HG03378 (cell line): ENCODE results near the gene MRPS25.

Source experiments
- ATAC-seq: cut with Tn5 transposase; IDR thresholded peaks from one replicate; pipeline ENCODE4 v1.9.1; 2021; ENCODE audit warnings: mild to moderate bottlenecking, moderate library complexity; ENCODE audit not compliant: unreplicated experiment

Gene MRPS25

DNA sequence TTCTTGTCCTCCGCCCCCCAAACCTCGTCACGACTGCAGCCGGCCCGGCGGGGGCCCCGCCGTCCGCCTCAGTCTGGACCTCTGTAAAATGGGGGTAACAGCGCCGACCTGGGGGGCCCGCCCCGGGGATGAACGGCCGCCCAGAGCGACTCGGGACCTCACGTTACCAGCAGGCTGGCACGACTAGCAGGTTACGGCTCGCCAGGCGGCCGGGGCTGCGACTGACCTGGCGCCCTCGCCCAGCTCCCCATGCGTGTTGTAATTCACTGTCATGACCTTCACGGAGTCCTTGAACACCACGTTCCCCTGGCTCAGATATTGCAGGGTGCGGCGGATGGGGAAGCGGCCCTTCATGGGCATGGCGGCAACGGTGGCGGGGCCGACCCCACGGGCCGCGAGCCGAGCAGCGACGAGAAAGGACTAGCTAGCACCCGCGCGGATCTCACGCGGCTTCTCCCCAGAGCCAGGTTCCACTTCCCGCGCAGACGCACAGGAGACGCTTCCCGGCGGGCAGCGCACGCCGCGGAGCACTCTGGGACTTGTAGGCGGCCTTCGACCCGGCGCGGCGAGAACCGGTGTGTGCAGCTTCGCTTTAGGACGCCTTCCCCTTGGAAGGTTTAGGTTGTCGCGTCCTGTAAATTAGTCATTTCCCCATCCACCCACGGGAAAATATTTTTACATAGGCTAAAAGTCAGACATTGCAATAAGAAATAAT, at the start of gene MRPS25:
Gene MRPS25, minus strand, starts transcription at position 481 of the 715 bp plus-strand sequence. Its CDS starts 121 bp downstream, at position 360.
- ATAC-seq: peak; percentile 85

DNA sequence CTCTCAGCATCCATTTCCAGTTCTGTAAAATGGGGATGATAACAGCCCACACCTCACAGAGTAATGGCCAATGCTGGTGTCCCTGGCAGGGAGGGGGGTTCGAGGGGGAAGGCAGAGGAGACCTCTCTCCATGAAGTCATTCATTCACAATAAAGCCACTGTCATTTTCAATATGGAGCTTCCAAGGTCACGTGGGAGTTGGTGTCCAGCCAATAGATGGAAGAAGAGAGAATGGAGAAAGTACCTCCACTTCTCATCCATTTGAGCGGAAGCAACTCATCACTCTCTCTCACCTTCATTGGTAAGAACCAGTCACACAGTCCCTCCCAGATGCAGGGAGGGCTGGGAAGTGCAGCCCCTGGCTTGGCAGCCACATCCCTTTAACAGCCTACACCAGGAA, 48.8 kb upstream of the MRPS25 start:
- ATAC-seq: no peak

DNA sequence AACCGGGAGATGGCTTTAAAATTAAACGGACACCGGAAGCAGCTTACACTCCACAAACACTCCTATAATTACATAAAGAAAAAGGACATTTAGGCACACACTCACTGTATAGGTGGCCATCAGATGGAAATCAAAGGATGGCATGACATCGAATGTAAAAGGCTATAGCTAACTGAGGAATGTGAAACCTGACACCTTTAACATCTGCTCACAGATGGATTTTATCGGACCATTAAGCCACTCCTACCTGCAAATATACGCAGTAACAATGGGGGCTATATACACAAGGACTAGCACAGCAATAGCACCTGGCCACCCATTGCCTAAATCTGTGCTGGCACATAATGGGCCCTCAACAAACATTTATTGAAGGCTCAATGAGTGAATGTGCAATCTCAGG, 48.4 kb upstream of the MRPS25 start:
- ATAC-seq: no peak

DNA sequence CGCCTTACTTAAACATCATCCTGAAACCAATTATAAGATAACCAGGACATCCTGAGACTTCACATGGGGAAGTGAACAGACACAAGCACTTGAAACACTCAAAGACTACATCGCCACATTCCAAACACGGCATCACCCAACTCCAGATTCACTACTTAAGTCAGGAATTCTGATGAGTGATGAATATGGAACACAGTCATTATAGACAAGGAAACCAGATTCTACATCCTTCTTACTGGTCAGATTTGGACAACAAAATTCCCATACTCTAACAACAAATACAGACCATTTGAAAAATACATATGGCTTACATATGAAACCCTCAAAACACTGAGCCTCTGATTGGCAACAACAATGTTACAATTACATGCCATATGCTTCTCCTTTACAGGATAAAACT, 46.9 kb upstream of the MRPS25 start:
- ATAC-seq: no peak

DNA sequence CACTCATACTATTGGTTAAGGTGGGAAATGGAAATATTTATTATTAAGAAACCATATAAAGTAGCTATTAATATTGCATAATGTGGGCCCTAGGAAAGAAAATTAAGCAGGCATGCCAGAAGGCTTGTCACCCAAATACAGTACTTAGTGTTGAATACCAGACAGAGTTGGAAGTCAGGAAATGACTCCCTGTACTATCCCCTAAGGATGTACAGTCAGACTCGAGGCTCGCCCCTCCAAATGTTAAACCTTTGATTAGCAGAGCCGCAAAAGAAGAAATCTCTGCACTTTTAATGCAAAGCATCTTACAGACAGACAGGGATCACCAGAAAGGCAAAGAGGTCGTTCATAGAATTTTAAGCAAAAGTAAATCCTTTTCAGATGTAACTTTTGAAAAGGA, 45.1 kb upstream of the MRPS25 start:
- ATAC-seq: no peak

DNA sequence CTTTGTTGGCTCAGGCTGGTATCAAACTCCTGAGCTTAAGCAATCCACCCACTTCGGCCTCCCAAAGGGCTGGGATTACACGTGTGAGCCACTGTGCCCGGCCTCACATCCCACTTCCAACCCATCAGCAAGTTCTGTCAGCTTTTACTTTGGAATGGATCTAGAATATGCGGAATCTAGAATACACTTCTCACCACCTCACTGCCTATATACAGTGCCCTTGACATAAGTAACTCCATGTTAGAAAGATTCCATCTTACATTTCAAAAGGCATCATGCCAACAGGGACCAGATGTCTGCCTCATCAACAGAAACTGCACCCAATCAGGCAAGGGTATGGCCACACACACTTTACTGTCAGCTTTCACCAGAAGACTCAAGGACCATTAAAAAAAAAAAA, 43.8 kb upstream of the MRPS25 start:
- ATAC-seq: no peak

DNA sequence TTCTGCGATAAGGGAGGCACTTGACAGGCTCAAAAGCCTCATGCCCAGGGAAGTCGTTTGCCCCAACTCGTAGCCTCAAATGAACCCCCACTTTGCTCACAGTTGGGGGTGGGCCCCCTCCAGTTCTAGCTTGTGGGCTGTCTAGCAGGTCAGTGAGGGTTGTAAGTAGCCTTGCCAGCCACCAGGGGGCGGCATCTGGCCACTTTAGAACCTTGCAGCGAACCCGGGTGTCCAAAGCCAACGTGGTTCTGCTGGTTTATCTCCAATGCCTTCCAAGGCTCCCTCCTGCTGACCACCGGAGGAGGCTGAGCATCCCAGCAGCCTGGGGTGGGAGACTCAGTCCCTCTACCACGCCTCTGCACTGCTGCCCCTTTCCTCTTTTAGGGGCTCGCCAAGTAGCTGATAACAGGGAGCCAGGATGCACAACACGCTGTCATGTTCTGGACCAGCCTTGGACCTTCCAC, 43.0 kb upstream of the MRPS25 start:
- peak; percentile 65 for ATAC-seq

DNA sequence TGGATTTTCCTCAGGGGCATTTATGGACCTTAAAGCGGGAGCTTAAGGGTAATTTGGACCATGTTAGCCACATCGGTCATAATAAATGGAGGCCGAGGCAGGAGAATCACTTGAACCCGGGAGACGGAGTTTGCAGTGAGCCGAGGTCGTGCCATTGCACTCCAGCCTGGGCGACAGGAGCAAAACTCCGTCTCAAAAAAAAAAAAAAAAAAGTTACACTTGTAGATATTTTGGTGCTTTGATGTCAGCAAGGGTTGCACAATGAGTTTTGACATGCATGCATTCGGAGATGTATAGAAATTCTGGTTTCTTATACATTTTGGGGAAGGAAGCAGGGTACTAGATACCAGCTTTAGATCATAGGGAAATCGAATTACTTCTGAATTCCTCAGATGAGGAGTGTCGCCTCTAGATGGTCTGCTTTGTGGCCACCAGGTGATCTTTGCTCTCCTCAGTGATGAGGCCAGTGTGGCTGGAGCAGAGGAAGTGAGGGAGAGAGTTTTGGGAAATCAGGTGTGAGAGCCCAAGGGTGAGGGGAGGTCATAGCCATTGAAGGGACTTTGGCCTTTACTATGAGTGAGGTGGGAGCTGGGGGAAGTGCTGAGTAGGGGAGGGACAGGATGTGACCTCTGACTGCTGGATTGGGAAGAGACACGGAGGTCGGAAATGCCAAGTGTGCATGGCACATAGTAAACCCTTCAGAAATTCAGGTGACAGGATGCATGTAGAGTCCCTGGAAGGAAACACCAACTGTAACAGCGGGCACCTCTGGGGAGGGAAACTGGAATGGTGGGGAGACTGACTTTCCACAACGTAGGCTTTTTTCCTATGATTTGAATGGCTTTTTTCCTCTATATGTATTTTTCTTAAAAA, 42.2 kb upstream of the MRPS25 start:
- no peak for ATAC-seq

DNA sequence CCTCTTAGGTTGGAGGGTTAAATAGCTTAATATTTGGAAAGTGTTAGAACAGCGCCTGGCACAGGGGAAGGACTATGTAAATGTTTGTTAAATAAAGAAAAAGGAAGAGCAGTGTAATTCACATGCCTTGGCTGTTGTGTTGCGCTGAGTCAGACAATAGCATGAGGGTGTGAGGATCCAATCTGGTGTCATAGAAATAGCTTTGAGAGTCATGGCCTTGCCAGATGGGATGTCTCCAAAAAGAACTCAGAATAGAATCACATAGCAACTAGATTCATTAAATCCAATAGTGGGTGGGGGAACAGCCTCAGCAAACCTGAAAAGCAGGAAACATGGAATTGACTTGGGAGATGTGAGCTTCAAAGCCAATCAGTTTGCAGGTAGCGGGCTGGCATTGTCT, 37.7 kb upstream of the MRPS25 start:
- ATAC-seq: no peak

DNA sequence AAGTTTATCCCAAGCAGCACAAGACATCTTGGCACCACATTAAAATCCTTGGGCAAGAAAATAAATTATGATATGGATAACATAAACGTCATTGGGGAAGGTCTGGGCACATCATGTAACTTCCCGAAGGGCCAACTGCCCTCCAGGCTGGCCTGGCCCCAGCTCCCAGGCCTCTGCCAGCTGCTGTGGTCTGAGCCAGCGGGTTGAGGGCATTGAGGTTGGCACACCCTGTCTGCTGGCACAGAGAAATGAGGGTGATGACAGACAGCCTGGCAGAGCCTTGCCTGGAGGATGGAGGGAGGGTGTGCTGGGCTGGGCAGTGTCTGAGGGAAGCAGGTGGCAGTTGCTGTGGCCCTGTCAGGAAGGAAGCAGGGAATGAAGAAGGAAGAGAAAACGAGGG, 37.1 kb upstream of the MRPS25 start:
- ATAC-seq: no peak

DNA sequence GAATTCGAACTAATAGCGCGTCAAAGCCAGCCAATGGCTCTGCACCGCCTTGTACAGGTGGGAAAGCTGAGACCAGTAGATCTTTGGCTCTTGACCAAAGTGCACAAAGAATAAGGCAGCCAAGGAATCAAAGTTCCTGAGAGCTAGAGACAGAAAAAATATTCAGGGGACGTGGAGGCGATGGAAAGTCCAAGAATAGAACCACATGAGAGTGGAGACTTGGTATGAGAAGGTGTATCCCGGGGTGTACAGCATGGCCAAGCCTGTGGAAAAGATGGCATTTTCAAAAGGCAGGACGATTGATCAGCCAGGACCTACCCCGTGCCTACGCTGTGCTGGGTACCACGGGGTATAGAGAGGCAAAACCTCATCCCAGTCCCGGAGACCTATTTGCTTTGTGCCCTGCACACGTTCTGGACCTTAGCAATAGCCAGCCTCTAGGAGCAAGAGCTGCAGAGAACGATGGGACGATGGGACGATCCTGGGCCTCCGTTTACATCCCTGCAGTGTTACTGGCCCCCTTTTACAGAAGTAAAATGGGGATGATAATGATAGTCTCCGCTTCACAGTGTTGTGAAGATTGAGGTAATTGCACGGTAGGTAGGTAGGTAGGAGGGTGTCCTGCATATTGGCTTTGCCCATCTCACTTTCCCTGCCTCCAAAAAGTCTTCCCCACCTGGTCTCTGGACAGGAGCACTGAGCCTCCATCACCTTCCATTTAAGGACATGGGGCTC, 34.4 kb upstream of the MRPS25 start:
- peak; percentile 11 for ATAC-seq

DNA sequence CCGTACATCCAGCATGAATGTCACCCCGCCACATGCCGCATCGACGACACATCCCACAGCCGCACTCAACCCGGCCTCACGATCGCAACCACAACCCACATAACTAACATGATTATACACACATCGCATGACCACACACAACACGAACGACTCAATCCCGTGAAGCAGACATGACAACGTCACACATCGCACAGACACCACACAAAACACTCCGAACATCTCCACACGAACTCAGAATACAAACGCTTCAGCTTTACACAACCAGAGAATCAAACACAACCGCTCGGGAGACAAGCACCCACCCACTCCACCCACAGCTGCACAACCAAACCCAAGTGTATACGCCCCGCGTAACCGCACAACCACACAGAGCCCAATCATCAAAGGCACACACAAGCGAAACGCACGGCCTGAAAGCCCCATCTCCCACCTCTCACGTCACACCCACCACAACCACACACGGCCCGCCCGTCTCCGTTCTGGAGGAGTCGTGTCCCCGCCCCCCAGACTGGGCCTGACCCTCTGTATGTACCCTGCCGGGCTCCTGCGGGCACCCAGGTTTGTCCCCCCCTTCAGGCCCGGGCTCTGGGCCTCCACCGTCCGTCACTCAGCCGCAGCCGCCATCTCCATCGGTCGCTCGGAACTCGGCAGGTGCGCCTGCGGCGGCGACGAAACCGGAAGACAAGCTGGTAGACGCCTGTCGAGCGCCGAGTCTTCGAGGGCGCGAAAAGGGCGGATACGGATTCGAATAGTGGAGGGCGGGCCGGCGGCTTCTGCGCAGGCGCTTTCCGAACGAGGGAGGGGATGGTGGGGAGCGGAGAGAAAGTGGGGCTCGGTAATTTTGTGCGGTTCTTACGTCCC, 33.6 kb upstream of the MRPS25 start, which contains the start of gene RBSN:
Gene RBSN, minus strand, starts transcription at position 646 of the 861 bp plus-strand sequence. CDS start 3,028 bp downstream, outside the sequence.
- peak; percentile 74 for ATAC-seq

DNA sequence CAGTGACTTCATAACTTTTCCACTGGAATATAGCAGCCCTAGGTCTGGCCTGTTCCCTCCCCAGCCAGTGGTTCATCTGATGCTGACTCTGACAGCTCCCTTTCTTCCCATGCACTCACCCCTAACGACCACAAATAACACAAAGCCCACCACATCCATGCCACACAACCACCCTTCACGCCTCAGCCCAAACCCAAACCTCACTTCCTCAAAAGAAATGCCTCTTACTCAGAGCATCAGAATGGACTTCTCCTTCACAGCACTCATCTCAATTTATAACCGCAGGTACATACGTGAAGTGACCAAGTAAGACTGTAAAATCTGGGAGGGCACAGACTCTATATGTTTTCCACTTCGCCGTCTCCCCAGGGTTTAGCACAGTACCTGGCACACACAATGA, 32.8 kb upstream of the MRPS25 start:
- ATAC-seq: no peak

DNA sequence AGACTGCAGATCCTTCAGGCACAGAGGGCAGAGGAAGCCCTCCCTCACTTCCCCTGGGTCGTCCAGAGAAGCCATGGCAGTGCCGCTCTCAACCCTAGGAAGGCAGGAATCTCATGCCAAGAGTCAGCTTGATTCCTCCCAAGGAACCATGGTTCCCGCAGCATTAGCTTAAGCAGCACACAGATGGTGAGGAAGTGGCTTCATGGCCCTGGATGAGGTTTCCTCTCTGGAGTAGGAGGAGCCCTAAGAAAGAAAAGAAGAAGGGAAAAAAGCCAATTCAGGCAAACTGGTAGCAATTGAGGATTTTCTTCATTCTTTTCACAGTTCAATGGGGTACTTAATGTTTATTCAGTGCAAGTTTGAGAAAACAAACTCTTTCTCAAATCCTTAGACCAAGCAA, 30.9 kb upstream of the MRPS25 start:
- ATAC-seq: no peak

DNA sequence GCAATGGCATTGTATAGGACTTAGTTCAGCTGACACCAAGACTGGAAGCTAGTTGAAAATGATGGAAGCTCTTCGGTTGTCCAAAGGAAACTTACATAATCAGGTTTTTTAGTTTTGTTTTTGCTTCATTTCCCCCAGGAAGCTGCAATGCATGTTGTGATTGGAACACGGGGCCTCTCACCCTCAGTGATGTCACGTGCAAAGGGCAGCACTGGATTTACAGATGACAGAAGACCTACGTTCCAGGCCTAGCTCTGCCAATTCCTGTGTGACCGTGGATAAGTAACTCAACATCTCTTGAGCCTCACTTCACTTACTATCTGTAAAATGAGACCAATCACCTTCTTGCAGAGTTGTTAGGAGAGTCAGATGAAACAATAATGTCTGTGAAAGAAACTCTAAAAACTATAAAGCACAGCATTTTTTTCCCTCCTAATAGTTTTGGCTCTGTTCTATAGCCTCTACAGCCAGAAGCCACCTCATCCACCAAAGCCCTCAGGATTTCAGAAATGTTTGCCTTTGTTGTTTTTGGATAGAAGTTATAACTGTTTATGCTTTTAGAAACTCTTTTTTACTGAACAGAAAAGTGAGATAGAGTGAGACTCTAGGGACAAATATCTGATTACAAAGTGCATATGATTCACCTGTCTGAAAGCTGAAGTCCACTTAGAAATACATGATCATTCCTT, 29.2 kb upstream of the MRPS25 start:
- no peak for ATAC-seq

DNA sequence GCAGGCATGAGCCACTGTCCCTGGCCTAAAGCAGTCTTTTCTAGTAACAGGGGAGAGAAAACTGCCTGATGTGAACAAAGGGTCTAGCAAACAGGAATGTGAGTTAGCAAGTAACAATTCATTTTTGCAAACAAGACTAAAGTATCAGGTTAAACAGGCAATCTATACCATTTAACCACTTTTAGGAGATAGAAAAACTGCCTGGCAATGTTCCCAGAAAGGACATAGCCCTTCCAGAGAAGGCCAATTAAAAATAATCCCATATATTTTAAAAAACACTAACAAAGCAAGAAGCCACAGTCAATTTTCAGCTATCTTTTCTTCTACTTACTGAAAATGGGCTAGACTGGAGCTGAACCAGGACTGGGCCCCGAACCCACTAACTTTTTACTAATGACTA, 27.6 kb upstream of the MRPS25 start:
- ATAC-seq: no peak

DNA sequence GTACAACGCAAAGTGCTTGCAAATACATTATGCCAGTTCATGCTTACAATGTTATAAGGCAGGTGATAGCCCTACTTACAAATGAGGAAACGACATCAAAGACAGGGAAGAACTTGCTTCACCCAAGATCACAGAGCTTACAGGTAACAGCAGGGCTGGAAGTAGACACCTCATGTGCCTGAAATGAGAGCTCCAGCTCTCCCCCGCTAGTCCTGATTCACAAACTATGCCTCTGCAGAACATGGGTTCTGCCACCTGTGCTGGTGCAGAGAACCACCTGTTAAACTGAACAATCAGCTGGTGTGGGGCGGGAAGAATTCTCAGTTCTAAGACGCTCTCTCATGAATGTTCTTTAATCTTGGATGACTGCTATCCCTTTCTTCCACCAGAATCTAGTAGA, 26.5 kb upstream of the MRPS25 start:
- ATAC-seq: no peak

DNA sequence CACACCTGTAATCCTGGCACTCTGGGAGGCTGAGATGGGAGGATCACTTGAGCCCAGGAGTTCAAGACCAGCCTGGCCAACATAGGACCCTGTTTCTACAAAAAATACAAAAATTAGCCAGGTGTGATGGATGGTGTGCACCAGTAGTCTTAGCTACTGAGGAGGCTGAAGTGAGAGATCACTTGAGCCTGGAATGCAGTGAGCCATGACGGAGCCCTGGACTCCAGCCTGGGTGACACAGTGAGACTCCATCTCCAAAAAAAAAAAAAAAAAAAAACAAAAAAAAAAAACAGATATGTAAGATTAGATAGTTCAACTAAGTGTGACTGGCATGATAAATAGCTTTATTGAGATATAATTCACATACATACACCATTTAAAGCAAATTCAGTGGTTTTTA, 24.1 kb upstream of the MRPS25 start:
- no peak for ATAC-seq

DNA sequence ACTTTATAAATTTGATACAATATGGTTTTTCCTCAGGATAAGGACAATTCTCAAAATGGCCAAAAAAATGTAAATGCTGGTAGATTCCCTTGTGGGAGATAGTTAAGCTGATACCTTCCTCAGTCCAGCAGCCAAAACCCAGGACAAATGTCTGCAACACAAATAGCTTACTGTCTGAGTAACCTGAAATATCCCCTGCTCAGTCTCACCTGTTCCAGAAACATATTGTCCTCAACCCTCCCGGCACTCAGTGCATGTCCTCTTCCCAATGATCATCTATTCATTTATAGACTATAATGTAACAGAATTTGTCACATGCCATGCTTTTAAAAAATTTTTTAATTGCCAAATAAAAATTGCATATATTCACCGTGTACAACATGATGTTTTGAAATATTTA, 21.6 kb upstream of the MRPS25 start:
- no peak for ATAC-seq

DNA sequence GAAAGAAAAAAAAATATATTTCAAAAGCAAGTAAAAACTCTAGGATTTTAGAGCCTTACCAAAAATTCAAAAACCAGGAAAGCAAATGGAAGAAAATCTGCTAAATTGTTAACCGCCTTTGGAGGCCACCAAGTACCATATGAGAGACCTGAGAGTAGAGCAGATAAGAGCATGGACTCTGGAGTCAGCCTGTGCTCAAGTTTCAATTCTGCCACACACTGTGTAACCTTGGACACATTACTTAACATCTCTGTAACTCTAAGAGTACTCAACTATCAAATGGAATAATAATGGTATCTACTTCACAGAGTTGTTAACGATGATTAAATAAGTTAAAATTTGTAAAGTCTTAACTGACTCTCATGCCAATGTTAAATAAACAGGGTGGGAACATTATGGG, 21.1 kb upstream of the MRPS25 start:
- ATAC-seq: no peak
